Effector memory CD8-positive, alpha-beta T cell (primary cell): Measurements from ENCODE around the gene NSMF.
"Not testable (repeated sequence)": the region's sequence is repeated elsewhere in the genome, so short reads cannot be mapped to it uniquely, and the experiment has no call there.

Experiments used
- ATAC-seq: fragments of 150-1000 bp; cut with Tn5 transposase; replicated peaks from 2 replicates; pipeline ENCODE4 v1.10.0; 2021; ENCODE audit warnings: mild to moderate bottlenecking, moderate library complexity
- DNase-seq, 3 experiments: peaks; one replicate each; pipeline ENCODE4 v3.0.0; 2021
- H3K27ac Mint-ChIP-seq, 2 donors: one replicate each; pipeline ENCODE4 v1.8.0; 2022; ENCODE audit warnings: mild to moderate bottlenecking in 2 of 2, mixed read lengths in 2 of 2, moderate library complexity in 2 of 2
- H3K27me3 Mint-ChIP-seq, 2 donors: one replicate each; pipeline ENCODE4 v1.8.0; 2022; ENCODE audit warnings: mixed read lengths in 2 of 2
- H3K36me3 Mint-ChIP-seq: one replicate; pipeline ENCODE4 v1.8.0; 2022; ENCODE audit warnings: mild to moderate bottlenecking, moderate library complexity, mixed read lengths; ENCODE audit not compliant: insufficient read depth
- H3K4me1 Mint-ChIP-seq, 2 donors: one replicate each; pipeline ENCODE4 v1.8.0; 2022; ENCODE audit warnings: low read depth in 2 of 2, mixed read lengths in 2 of 2
- H3K4me3 Mint-ChIP-seq, 2 donors: one replicate each; pipeline ENCODE4 v1.8.0; 2022; ENCODE audit warnings: mild to moderate bottlenecking in 2 of 2, mixed read lengths in 2 of 2, moderate library complexity in 2 of 2
- H3K9me3 Mint-ChIP-seq, 2 donors: one replicate each; pipeline ENCODE4 v1.8.0; 2022; ENCODE audit warnings: mixed read lengths in 2 of 2

The NSMF gene

GRCh38 chr9:137411645-137412380, 47.3 kb downstream of the NSMF start:
- ATAC-seq (peak; percentile 58), DNase-seq (no peak)
- H3K27me3 Mint-ChIP-seq = no peaks in the 10 kb centered on the region
- no peak overlapping the region for H3K27ac Mint-ChIP-seq
- peaks cover 9 to 10% of the 10 kb centered on the region in 2 donors for H3K4me1 Mint-ChIP-seq
- H3K9me3 Mint-ChIP-seq = no peaks in the 10 kb centered on the region
- H3K36me3 Mint-ChIP-seq = no peaks in the 10 kb centered on the region
- H3K4me3 Mint-ChIP-seq = peak overlapping the region; percentile 46 to 53

- H3K4me3 Mint-ChIP-seq = peak overlapping the region; percentile 46 to 53
- no peak for ATAC-seq
- H3K27me3 Mint-ChIP-seq = peaks cover 0 to 1% of the 10 kb centered on the region in 2 donors
- H3K36me3 Mint-ChIP-seq = no peaks in the 10 kb centered on the region
- H3K27ac Mint-ChIP-seq = no peak overlapping the region
- H3K4me1 Mint-ChIP-seq = peaks cover 9 to 10% of the 10 kb centered on the region in 2 donors
- no peaks in the 10 kb centered on the region for H3K9me3 Mint-ChIP-seq
- DNase-seq = no peak
Observed at GRCh38 chr9:137411260-137411644, 47.9 kb downstream of the NSMF start.

- DNase-seq (no peak), ATAC-seq (no peak)
- peak overlapping the region in 1 of 2 donors; percentile 53 for H3K4me3 Mint-ChIP-seq
- H3K9me3 Mint-ChIP-seq = no peaks in the 10 kb centered on the region
- peak overlapping the region in 1 of 2 donors; percentile 67 for H3K27ac Mint-ChIP-seq
- peaks cover 9 to 12% of the 10 kb centered on the region in 2 donors for H3K4me1 Mint-ChIP-seq
- H3K27me3 Mint-ChIP-seq = peaks cover 0 to 5% of the 10 kb centered on the region in 2 donors
- no peaks in the 10 kb centered on the region for H3K36me3 Mint-ChIP-seq
Observed at GRCh38 chr9:137410891-137411249, 48.3 kb downstream of the NSMF start.

- peaks cover 9 to 15% of the 10 kb centered on the region in 2 donors for H3K4me1 Mint-ChIP-seq
- H3K9me3 Mint-ChIP-seq, ATAC-seq, DNase-seq, H3K36me3 Mint-ChIP-seq, H3K27me3 Mint-ChIP-seq: not testable (repeated sequence)
- peak overlapping the region; percentile 27 to 59 for H3K4me3 Mint-ChIP-seq
- peak overlapping the region in 1 of 2 donors; percentile 67 for H3K27ac Mint-ChIP-seq
Observed at GRCh38 chr9:137410236-137410890, 48.8 kb downstream of the NSMF start.

- Mint-ChIP-seq H3K27ac (no peak overlapping the region), H3K4me1 (peaks cover 9 to 15% of the 10 kb centered on the region in 2 donors), H3K9me3 (no peaks in the 10 kb centered on the region), H3K4me3 (peak overlapping the region in 1 of 2 donors; percentile 27), H3K36me3 (no peaks in the 10 kb centered on the region), H3K27me3 (peaks cover 0 to 9% of the 10 kb centered on the region in 2 donors)
- DNase-seq = no peak
- no peak for ATAC-seq
Observed at GRCh38 chr9:137409515-137409914, 49.6 kb downstream of the NSMF start.

- H3K27me3 Mint-ChIP-seq = peaks cover 0 to 9% of the 10 kb centered on the region in 2 donors
- H3K9me3 Mint-ChIP-seq = no peaks in the 10 kb centered on the region
- peaks cover 3% of the 10 kb centered on the region for H3K36me3 Mint-ChIP-seq
- ATAC-seq = no peak
- DNase-seq = no peak
- H3K4me3 Mint-ChIP-seq = no peak overlapping the region
- H3K4me1 Mint-ChIP-seq = peaks cover 4 to 15% of the 10 kb centered on the region in 2 donors
- no peak overlapping the region for H3K27ac Mint-ChIP-seq
Observed at GRCh38 chr9:137408651-137409405, 50.3 kb downstream of the NSMF start.

GRCh38 chr9:137407590-137408300, 51.4 kb downstream of the NSMF start:
- Mint-ChIP-seq H3K27ac (no peak overlapping the region), H3K36me3 (peaks cover 3% of the 10 kb centered on the region), H3K4me3 (peak overlapping the region; percentile 6 to 58), H3K27me3 (peaks cover 0 to 9% of the 10 kb centered on the region in 2 donors), H3K4me1 (peaks cover 4 to 9% of the 10 kb centered on the region in 2 donors), H3K9me3 (no peaks in the 10 kb centered on the region)
- DNase-seq (no peak), ATAC-seq (no peak)

GRCh38 chr9:137406876-137407589, 52.1 kb downstream of the NSMF start:
- Mint-ChIP-seq H3K27ac (no peak overlapping the region), H3K36me3 (peaks cover 3% of the 10 kb centered on the region), H3K4me1 (peaks cover 3 to 11% of the 10 kb centered on the region in 2 donors), H3K9me3 (no peaks in the 10 kb centered on the region), H3K27me3 (peaks cover 0 to 9% of the 10 kb centered on the region in 2 donors), H3K4me3 (peak overlapping the region; percentile 6 to 21)
- peak; percentile 55 to 58 (median 55) for DNase-seq
- ATAC-seq = peak; percentile 89

- Mint-ChIP-seq H3K4me1 (peaks cover 3 to 10% of the 10 kb centered on the region in 2 donors), H3K36me3 (peaks cover 3% of the 10 kb centered on the region), H3K27me3 (peaks cover 0 to 9% of the 10 kb centered on the region in 2 donors), H3K9me3 (no peaks in the 10 kb centered on the region), H3K27ac (no peak overlapping the region), H3K4me3 (peak overlapping the region; percentile 68 to 74)
- DNase-seq (no peak), ATAC-seq (no peak)
Observed at GRCh38 chr9:137406085-137406760, 52.9 kb downstream of the NSMF start.

- Mint-ChIP-seq H3K4me3 (peak overlapping the region; percentile 68 to 74), H3K36me3 (peaks cover 3% of the 10 kb centered on the region), H3K9me3 (no peaks in the 10 kb centered on the region), H3K4me1 (peaks cover 3 to 10% of the 10 kb centered on the region in 2 donors), H3K27me3 (peaks cover 0 to 9% of the 10 kb centered on the region in 2 donors), H3K27ac (no peak overlapping the region)
- DNase-seq (no peak), ATAC-seq (no peak)
Observed at GRCh38 chr9:137405677-137406081, 53.5 kb downstream of the NSMF start.

GRCh38 chr9:137404961-137405567, 54.1 kb downstream of the NSMF start:
- Mint-ChIP-seq H3K4me3 (no peak overlapping the region), H3K27ac (no peak overlapping the region), H3K4me1 (peaks cover 3 to 8% of the 10 kb centered on the region in 2 donors), H3K27me3 (peaks cover 0 to 9% of the 10 kb centered on the region in 2 donors), H3K9me3 (no peaks in the 10 kb centered on the region), H3K36me3 (peaks cover 5% of the 10 kb centered on the region)
- DNase-seq (no peak), ATAC-seq (no peak)

- Mint-ChIP-seq H3K4me3 (no peak overlapping the region), H3K36me3 (peaks cover 7% of the 10 kb centered on the region), H3K27ac (peak overlapping the region in 1 of 2 donors; percentile 26), H3K9me3 (no peaks in the 10 kb centered on the region), H3K27me3 (peaks cover 0 to 9% of the 10 kb centered on the region in 2 donors), H3K4me1 (peaks cover 8 to 9% of the 10 kb centered on the region in 2 donors)
- no peak for ATAC-seq
- no peak for DNase-seq
Observed at GRCh38 chr9:137403269-137403668, 55.9 kb downstream of the NSMF start.
